HG03135 (cell line): ENCODE data around the gene QSOX2.
"Not testable (repeated sequence)": the region's sequence is repeated elsewhere in the genome, so short reads cannot be mapped to it uniquely, and the experiment has no call there.

Experiments used
- ATAC-seq: cut with Tn5 transposase; IDR thresholded peaks from one replicate; pipeline ENCODE4 v1.9.1; 2021; ENCODE audit warnings: mild to moderate bottlenecking, moderate library complexity; ENCODE audit not compliant: unreplicated experiment

The QSOX2 gene

DNA sequence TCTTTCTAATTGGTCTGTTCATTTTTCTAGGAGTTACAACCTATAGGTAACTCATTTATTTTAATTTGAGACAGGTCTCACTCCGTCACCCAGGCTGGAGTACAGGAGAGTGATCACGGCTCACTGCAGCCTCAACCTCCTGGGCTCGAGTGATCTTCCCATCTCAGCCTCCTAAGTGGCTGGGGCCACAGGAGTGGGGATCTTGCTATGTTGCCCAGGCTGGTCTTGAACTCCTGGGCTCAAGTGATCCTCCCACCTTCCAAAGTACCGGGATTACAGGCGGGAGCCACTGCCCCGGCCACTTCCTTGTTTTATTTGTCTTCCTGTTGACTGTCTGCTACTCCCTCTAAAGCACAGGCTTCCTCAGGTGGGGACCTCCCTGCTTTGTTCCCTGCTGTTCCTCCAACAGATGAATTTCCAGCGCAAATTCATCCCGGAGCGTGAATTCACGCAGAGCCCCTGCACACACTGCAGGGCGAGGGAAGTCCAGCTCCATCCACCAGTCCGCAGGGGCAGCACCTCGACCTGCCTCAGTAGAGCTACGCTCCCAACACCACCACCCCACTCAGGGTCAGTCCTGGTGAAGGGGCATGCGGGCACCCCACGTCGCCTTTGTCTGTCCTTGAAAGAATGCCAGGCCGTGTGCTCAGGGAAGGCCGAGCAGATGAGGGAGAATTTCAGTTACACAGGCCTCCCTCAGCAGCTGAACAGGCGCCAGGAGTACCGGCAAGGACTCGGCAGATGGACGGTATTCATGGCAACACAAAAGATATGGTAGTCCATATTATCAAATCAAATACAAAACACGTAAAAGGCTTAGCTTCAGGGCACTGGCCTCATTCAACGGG lies 6.3 kb downstream of the QSOX2 start:
- ATAC-seq, result no peak

- ATAC-seq, result no peak
Measured at GRCh38 chr9:136238342-136238732, 7.3 kb downstream of the QSOX2 start.

GRCh38 chr9:136237486-136238341 lies 7.9 kb downstream of the QSOX2 start:
- ATAC-seq, result no peak

DNA sequence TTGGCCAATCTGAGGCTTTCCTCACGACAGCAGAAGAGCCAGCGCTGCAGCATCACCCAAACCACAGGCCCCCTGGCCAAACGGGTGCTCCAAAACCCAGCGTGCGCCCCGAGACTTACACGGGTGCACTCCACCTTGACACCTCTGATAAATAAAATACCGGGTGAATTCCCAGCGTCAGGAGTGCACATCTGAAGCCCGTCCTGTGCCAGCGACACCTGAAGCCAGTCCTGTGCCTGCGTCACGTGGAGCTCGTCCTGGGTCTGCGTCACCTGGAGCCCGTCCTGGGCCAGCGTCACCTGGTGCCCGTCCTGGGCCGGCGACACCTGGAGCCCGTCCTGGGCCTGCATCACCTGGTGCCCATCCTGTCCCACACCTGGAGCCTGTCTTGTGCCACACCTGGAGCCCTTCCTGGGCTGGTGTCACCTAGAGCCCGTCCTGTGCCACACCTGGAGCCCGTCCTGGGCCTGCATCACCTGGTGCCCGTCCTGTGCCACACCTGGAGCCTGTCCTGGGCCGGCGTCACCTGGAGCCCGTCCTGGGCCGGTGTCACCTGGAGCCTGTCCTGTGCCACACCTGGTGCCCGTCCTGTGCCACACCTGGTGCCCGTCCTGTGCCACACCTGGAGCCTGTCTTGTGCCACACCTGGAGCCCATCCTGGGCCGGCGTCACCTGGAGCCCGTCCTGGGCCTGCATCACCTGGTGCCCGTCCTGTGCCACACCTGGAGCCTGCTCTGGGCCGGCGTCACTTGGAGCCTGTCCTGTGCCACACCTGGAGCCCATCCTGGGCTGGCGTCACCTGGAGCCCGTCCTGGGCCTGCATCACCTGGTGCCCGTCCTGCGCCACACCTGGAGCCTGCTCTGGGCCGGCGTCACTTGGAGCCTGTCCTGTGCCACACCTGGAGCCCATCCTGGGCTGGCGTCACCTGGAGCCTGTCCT lies 8.9 kb downstream of the QSOX2 start:
- not testable (repeated sequence) for ATAC-seq

DNA sequence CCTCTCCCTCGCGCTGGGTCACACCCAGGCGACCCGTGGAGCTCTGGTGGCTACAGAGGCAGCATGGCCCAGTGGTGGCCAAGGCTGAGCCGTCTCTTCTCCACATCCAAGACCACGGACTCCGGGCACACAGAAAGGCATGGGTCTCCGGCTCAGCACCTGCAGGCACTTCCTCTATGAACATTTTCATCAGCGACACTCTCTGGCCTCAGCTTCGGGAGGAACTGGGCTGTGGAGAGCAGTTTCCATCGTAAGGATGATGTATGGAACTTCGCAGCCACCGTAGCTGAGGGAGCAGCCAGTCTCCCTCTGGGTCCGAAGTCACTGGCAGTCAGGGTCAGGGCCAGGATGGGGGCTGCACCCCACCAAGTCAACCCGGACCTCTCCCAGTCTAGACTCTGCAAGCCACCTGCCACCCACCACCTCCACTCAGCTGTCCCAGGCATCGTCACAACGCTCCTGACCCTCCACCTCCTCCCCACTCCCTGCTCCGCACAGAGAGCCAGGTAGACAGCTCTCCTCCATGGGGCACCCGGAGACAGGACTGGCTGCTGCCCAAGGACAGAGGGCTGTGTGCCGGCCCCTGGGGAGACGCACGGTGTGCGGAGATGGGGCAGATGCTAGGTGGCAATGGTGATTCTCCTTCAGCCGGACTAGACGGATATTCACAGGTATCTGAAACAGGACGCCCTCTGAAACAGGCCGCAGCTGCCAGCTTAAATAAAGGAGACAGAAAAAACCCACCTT lies 9.7 kb downstream of the QSOX2 start:
- ATAC-seq, result no peak

DNA sequence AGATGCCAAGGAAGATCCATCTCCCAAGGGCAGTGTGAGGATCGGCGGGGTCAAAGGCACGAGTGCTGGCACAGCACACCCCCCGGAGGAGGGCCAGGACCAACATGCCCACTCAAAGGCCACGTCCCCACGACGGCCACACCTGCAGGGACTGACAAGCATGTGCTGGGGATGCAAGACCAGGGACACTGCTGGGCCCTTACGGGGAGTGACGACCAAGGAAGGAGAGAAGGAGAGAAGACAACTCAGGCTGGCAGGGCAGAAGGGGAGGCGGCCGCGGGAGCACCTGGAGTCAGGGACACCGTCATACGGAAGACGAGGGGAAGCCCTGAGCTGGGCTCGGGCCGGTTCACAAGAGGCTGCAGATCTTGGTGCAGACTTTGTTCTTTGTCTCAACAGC lies 10.4 kb downstream of the QSOX2 start:
- ATAC-seq, result no peak

DNA sequence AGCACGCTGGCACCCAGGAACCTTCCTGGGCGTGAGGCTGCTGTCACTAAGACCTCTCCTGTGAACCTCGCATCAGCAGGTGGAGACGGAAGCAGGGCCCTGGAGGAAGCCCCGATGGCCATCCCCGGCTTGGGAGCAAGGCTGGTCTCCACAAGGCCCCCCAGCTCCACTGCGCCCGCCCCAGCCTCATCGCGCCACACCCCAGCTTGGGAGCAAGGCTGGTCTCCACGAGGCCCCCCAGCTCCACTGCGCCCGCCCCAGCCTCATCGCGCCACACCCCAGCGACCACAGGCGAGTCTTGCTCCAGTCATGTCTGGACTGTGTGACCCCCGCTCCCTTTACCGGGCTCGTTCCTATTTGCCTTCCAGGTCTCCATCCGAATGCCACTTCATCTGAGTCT lies 11.0 kb downstream of the QSOX2 start:
- ATAC-seq, result no peak

DNA sequence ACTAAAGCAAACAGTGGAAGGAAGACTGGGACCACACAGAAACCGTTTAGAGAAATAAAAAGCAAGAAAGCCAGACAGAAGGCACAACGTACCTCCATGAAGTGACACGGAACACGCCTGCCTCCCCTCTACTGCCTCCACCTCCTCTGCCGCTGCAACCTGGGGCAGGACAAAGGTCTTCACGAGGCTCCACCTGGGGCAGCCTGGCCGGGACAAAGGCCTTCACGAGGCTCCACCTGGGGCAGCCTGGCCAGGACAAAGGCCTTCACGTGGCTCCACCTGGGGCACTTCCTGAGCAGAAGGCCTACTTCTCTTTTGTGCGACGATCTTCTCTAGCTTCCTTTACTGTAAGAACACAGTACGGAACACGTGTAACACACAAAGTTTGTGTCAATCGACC lies 11.7 kb downstream of the QSOX2 start:
- no peak for ATAC-seq

GRCh38 chr9:136233411-136233810 lies 12.2 kb downstream of the QSOX2 start:
- no peak for ATAC-seq

- no peak for ATAC-seq
Measured at GRCh38 chr9:136232969-136233368, 12.6 kb downstream of the QSOX2 start.

GRCh38 chr9:136231478-136232297 lies 13.9 kb downstream of the QSOX2 start:
- no peak for ATAC-seq

DNA sequence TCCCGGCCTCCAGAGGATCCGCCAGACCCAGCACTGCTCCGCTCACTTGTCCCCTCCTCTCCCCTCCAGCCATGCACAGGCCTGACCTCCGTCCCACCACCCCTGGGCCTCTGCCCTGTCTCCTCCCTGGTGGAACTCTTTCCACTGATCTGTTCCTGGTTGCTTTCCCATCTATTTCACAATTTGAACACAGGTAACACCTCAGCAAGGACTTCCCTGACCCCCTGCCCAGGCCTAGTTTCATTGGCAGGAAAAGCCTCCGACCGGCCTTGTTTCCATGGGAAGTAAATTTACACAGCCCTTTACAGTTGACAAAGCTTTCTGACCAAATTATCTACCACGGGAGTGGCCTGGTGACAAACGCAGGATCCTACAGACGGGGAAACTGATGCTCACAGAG lies 14.8 kb downstream of the QSOX2 start:
- ATAC-seq, result no peak

DNA sequence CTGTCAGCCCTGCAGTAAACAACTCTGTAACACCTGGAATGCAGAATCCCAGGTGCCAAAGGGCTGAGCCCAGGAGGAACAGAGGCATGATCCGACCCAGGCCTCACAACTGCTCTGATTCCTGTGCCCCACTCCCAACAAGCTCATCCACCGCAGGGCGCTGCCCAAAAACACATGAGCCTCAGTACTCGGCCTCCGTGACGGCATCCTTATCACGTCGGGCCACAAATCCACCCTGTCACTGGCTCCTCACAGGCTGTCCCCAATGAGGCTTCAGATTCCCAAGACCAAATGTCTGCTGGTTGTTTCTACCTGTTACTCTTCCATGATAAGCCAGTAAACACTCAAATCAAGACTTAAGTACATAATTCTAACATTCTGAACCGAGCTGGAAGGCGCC lies 15.2 kb downstream of the QSOX2 start:
- ATAC-seq, result no peak

- no peak for ATAC-seq
Measured at GRCh38 chr9:136229096-136230065, 16.2 kb downstream of the QSOX2 start.

GRCh38 chr9:136228107-136228875 lies 17.3 kb downstream of the QSOX2 start:
- ATAC-seq, result no peak

DNA sequence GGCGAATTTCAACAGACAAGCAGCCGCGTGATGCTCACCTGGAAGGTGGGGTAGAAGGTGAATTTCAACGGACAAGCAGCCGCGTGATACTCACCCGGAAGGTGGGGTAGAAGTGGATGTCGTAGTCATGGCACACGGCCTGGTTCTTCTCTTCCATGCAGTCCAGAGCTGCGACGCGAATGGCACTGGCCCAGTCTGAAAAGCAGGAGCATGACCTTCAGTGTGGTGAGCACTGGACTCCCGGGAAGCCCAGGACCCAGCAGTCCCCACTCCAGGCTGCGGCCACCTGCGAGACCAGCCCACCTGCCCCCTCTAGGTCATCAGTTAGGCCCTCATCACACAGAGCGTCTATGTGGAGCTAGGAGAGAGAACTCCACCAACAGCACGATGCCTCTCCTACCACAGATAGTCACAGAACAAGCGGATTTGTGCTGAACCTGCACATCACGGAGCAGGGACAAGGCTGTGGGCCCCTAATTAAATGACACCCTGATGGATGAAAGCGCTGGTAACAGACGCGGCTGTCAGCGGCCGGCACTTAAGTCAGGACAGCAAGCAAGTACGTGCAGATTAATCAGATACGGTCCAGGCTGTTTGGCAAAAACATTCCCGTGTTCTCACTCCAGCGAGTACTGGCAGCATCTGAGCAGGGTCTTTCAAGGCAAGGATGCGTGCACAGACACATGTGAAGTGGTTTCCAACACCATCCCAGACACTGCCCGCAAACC lies 18.8 kb downstream of the QSOX2 start:
- no peak for ATAC-seq
